Ishikawa (cell line): ENCODE results near the gene ARID1B.

Source experiments
- CEBPB ChIP-seq: IDR thresholded peaks from 2 replicates; pipeline ENCODE4 v1.6.1; 2012
- CREB1 ChIP-seq: IDR thresholded peaks from 2 replicates; pipeline ENCODE4 v1.6.1; 2012; ENCODE audit warnings: low read depth
- EGR1 ChIP-seq: IDR thresholded peaks from 2 replicates; pipeline ENCODE4 v1.6.1; 2012
- EP300 ChIP-seq: IDR thresholded peaks from 2 replicates; pipeline ENCODE4 v1.6.1; 2012; ENCODE audit warnings: borderline replicate concordance
- FOXM1 ChIP-seq: IDR thresholded peaks from 2 replicates; pipeline ENCODE4 v1.6.1; 2012; ENCODE audit warnings: low read depth, borderline replicate concordance
- MAX ChIP-seq: IDR thresholded peaks from 2 replicates; pipeline ENCODE4 v1.6.1; 2012
- NFIC ChIP-seq: IDR thresholded peaks from 2 replicates; pipeline ENCODE4 v1.6.1; 2012
- RAD21 ChIP-seq: IDR thresholded peaks from 2 replicates; pipeline ENCODE4 v1.6.1; 2012; ENCODE audit warnings: low read depth
- REST ChIP-seq: IDR thresholded peaks from 2 replicates; pipeline ENCODE4 v1.6.1; 2012; ENCODE audit warnings: low read depth, mild to moderate bottlenecking
- TAF1 ChIP-seq: IDR thresholded peaks from 2 replicates; pipeline ENCODE4 v1.6.1; 2012; ENCODE audit warnings: low read depth, mild to moderate bottlenecking
- TCF12 ChIP-seq: IDR thresholded peaks from 2 replicates; pipeline ENCODE4 v1.6.1; 2012; ENCODE audit warnings: low read depth
- TEAD4 ChIP-seq: IDR thresholded peaks from 2 replicates; pipeline ENCODE4 v1.6.1; 2012
- YY1 ChIP-seq: IDR thresholded peaks from 2 replicates; pipeline ENCODE4 v1.6.1; 2012; ENCODE audit warnings: low read depth
- ZBTB7A ChIP-seq: IDR thresholded peaks from 2 replicates; pipeline ENCODE4 v1.6.1; 2012; ENCODE audit warnings: low read depth
- TF ChIP-seq, protein P1 (sequence below): IDR thresholded peaks from 2 replicates; pipeline ENCODE4 v1.6.1; 2012

The ARID1B gene

DNA sequence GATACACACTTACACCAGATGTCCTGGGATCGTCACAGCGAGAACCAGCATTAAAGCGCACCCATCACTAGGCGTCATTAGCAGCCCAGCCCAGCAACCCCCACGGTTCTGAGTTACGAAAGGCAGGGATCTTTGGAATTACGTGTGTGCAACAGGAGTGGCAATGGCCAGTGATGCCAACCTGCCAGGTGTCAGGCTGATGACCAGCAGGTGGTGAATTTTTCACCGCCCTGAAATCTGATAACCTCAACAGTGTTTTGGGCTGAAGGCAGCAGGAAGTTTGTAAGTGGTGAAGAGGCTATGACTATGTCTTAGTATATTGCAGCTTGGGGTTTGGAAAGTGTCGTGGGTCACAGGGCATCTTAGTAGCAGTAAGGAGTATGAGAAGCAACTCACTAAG, 380.1 kb downstream of the ARID1B start:
- no peak for TF ChIP-seq CREB1
- TF ChIP-seq TCF12 = peak; percentile 53; the same call in 1 of the 2 replicates

DNA sequence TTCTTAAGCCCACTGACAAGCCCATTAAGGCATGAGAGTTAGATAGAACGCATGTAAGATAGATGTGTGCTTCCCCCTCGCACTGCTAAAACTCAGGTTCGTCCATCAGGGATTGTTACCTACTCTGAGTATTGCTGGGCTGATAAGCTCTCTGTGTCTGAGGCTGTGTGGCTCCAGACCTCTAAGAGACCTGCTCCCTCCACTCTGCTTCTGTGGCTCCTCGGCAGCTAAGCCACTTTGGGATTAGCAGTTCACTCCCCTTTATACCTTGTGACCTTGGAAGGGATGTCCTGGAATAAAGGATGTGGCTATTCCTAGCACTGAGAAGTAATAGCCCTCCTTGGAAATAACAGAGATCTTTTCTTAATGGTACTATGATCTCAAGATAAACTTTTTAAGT, 381.3 kb downstream of the ARID1B start:
- TF ChIP-seq TAF1 = no peak
- no peak for TF ChIP-seq ZBTB7A
- TF ChIP-seq NFIC = no peak
- no peak for TF ChIP-seq FOXM1
- no peak for TF ChIP-seq YY1
- no peak for TF ChIP-seq EGR1
- TF ChIP-seq EP300 = no peak
- no peak for TF ChIP-seq TCF12
- no peak for TF ChIP-seq CEBPB
- TF ChIP-seq REST = no peak
- TF ChIP-seq, protein P1, sequence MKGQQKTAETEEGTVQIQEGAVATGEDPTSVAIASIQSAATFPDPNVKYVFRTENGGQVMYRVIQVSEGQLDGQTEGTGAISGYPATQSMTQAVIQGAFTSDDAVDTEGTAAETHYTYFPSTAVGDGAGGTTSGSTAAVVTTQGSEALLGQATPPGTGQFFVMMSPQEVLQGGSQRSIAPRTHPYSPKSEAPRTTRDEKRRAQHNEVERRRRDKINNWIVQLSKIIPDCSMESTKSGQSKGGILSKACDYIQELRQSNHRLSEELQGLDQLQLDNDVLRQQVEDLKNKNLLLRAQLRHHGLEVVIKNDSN = no peak
- no peak for TF ChIP-seq RAD21
- no peak for TF ChIP-seq CREB1
- TF ChIP-seq MAX = no peak
- TF ChIP-seq TEAD4 = no peak

GRCh38 chr6:157158897-157159296, 381.7 kb downstream of the ARID1B start:
- TF ChIP-seq TEAD4 = no peak
- no peak for TF ChIP-seq FOXM1
- TF ChIP-seq REST = no peak
- TF ChIP-seq TCF12 = no peak
- TF ChIP-seq MAX = no peak
- TF ChIP-seq YY1 = no peak
- TF ChIP-seq CEBPB = no peak
- TF ChIP-seq EGR1 = no peak
- TF ChIP-seq RAD21 = no peak
- TF ChIP-seq, protein P1 = no peak
- TF ChIP-seq EP300 = no peak
- TF ChIP-seq ZBTB7A = no peak
- no peak for TF ChIP-seq NFIC
- no peak for TF ChIP-seq CREB1

DNA sequence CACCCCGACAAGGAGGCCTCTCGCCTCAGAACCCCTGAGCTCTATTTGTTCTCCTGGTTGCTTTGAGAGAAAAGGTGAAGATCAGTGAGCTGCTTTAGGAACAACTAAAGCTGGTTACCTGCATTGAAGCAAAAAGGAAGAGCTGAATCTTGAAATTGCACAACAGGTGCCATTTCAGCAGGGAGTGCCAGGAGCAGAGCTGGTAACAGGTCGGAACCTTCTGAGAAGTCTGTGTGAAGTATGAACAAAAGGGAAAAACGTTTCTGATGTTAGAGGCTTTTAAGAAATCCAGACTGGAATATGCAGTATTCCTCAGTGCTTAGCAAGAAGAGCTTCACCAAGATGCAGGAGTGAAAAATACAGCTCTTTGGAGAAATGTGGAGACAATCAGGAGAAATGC, 382.2 kb downstream of the ARID1B start:
- no peak for TF ChIP-seq TEAD4
- no peak for TF ChIP-seq TCF12
- no peak for TF ChIP-seq ZBTB7A

DNA sequence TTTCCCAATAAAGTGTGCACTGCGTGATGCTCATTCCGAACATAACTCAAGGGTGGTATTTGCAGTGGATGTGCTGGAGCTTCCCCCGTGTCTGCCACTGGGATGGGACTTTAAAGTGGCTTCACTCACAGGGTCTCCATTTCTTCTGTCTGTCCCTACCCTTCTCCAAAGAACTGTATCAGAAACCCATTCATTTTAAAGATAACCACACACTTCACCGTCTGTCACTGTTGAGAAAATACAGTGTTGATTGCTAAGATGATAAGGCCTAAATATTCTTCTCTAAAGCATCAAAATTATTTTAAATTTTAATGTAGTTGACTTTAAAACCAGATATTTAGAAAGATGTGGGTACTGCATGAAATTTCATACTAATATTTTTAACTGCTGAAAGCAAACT, 384.7 kb downstream of the ARID1B start:
- TF ChIP-seq, protein P1 = no peak
- TF ChIP-seq EGR1 (no peak), FOXM1 (no peak), RAD21 (no peak), REST (no peak), TAF1 (no peak), TEAD4 (no peak), NFIC (no peak), CEBPB (no peak)
